Ovary (tissue), 9 donors: ENCODE data around the gene SLMAP. TPM values are rescaled to one million over a fixed set of nuclear protein-coding genes. Genes with fewer than 3 reads are reported as not detected.

ENCODE experiments used
- DNase-seq, 5 donors: peaks; one replicate each; pipeline ENCODE4 v3.0.0-alpha.2; 2019 to 2020
- H3K27ac ChIP-seq, 2 donors: fragments of 200-600 bp; one replicate each; pipeline versions ENCODE4 v1.5.1 to v1.8.0; 2019 to 2022
- H3K27me3 ChIP-seq: fragments of 200-600 bp; one replicate; pipeline ENCODE4 v1.8.0; 2022
- H3K36me3 ChIP-seq: fragments of 200-600 bp; sonication (generic); one replicate; pipeline ENCODE4 v1.5.1; 2019
- H3K4me1 ChIP-seq: one replicate; pipeline ENCODE4 v1.8.1; 2013; ENCODE audit warnings: mild to moderate bottlenecking, moderate library complexity; ENCODE audit not compliant: insufficient read depth
- H3K4me3 ChIP-seq: fragments of 200-600 bp; sonication (generic); one replicate; pipeline ENCODE4 v1.5.1; 2017
- H3K9me3 ChIP-seq, 2 donors: fragments of 200-600 bp in 1 of 2; sonication (generic) in 1 of 2; one replicate each; pipeline versions ENCODE4 v1.5.1 to v1.8.1; 2013 to 2019; ENCODE audit warnings: mild to moderate bottlenecking in 1 of 2, moderate library complexity in 1 of 2
- CTCF ChIP-seq, 3 donors: fragments of 450-650 bp in 2 of 3; fragments of 200-600 bp in 1 of 3; IDR thresholded peaks; one replicate each; pipeline versions ENCODE4 v1.5.1 to v1.8.0; 2016 to 2022; ENCODE audit warnings: antibody characterized with exemption in 3 of 3, mild to moderate bottlenecking in 1 of 3
- EP300 ChIP-seq: sonication (generic); formaldehyde crosslinking; IDR thresholded peaks from one replicate; pipeline ENCODE4 v1.6.1; 2017; ENCODE audit warnings: antibody characterized with exemption
- POLR2A ChIP-seq: fragments of 450-650 bp; IDR thresholded peaks from one replicate; pipeline ENCODE4 v1.6.1; 2017; ENCODE audit warnings: antibody characterized with exemption, mild to moderate bottlenecking, moderate library complexity
- WGBS, 3 donors: extraction: QIAGEN DNeasy Blood & Tissue Kit in 1 of 3; methylation state at CpG; one replicate each; pipeline versions ENCODE4 v1.1.5 to v1.1.7; 2013 to 2017; 5-methylcytosine and 5-hydroxymethylcytosine counted together
- intact Hi-C, 4 donors: fragments of 100-400 bp; cut with DNase I; formaldehyde crosslinking; loops; one replicate each; pipeline versions ENCODE4 v1.11.0 to v1.15.1; 2022 to 2023
- polyA plus RNA-seq, 2 donors: library from polyadenylated mRNA; stranded (reverse); fragments of 200-250 nt in 1 of 2; fragments of 350-450 nt in 1 of 2; fragmentation: Illumina TruSeq in 1 of 2; extraction: RNeasy Lipid Tissue Mini Kit (QIAGEN cat#74804) in 1 of 2; gene quantifications; one replicate each; pipeline ENCODE4 v1.2.3, GENCODE V29; 2013 to 2014
- total RNA-seq, 7 donors: library from RNA; depleted of rRNA in 2 of 7; stranded (reverse); fragments of >200 nt in 2 of 7; fragmentation: NEBNext Ultra II Directional in 3 of 7; extraction: Animal tissue kit (Norgen Biotek cat#: 25700) in 3 of 7; gene quantifications; one replicate each; pipeline versions ENCODE4 v1.1.0 to v1.2.4, GENCODE V29; 2016 to 2023
- donor health status: DM: no; HTN: no; CAD: no; lungs with moderate emphysema.
- donor health status: DM: no; HTN: no; CAD: no.
- donor health status: Bipolar disorder and iron deficiency.
- donor health status: DM: yes; HTN: yes; CAD: no.
- donor health status: DM: no; HTN: no; CAD: no.
- donor health status: DM: yes; HTN: yes; CAD: no.

Gene SLMAP
- total and polyA plus RNA-seq, 9 donors = 26.3 to 113 (median 73.8) TPM

- intact Hi-C loops = no loop called here
- TF ChIP-seq EP300 (no peak), POLR2A (no peak), CTCF (IDR thresholded peaks at IDR 0.05) (no peak)
- H3K27ac ChIP-seq = no peak overlapping the region
- no peaks in the 10 kb centered on the region for H3K9me3 ChIP-seq
- DNase-seq = no peak
- no peak overlapping the region for H3K4me3 ChIP-seq
- 83 to 86% (median 84%) methylated on average over 2 of the region's 2 CpGs for WGBS, 3 donors
- H3K27me3 ChIP-seq = no peaks in the 10 kb centered on the region
- peaks cover 13% of the 10 kb centered on the region for H3K4me1 ChIP-seq
- no peaks in the 10 kb centered on the region for H3K36me3 ChIP-seq
These were observed 22.3 kb upstream of the SLMAP start for GRCh38 chr3:57733790-57734189.

GRCh38 chr3:57735405-57735804, 20.7 kb upstream of the SLMAP start:
- intact Hi-C loops = no loop called here
- Histone ChIP-seq H3K4me3 (no peak overlapping the region), H3K27ac (no peak overlapping the region), H3K4me1 (peaks cover 11% of the 10 kb centered on the region), H3K36me3 (no peaks in the 10 kb centered on the region), H3K27me3 (no peaks in the 10 kb centered on the region), H3K9me3 (no peaks in the 10 kb centered on the region)
- WGBS, 3 donors = 77 to 88% (median 83%) methylated on average over 2 of the region's 2 CpGs
- TF ChIP-seq POLR2A = no peak
- TF ChIP-seq EP300 = no peak
- no peak for TF ChIP-seq CTCF (IDR thresholded peaks at IDR 0.05)
- DNase-seq = no peak

GRCh38 chr3:57737840-57738239, 18.3 kb upstream of the SLMAP start:
- no peak overlapping the region for H3K4me3 ChIP-seq
- peak overlapping the region in 1 of 2 donors; percentile 71 for H3K27ac ChIP-seq
- 52 to 60% (median 52%) methylated on average over 7 of the region's 7 CpGs for WGBS, 3 donors
- no peaks in the 10 kb centered on the region for H3K36me3 ChIP-seq
- H3K9me3 ChIP-seq = no peaks in the 10 kb centered on the region
- no peak for DNase-seq
- TF ChIP-seq EP300 (no peak), POLR2A (no peak), CTCF (IDR thresholded peaks at IDR 0.05) (no peak)
- intact Hi-C loops = no loop called here
- peaks cover 11% of the 10 kb centered on the region for H3K4me1 ChIP-seq
- no peaks in the 10 kb centered on the region for H3K27me3 ChIP-seq

GRCh38 chr3:57738391-57738790, 17.7 kb upstream of the SLMAP start:
- no peak for DNase-seq
- 7 to 16% (median 10%) methylated on average over 5 of the region's 5 CpGs for WGBS, 3 donors
- Histone ChIP-seq H3K27ac (peak overlapping the region in 1 of 2 donors; percentile 71), H3K4me1 (peaks cover 11% of the 10 kb centered on the region), H3K9me3 (no peaks in the 10 kb centered on the region), H3K36me3 (no peaks in the 10 kb centered on the region), H3K27me3 (no peaks in the 10 kb centered on the region), H3K4me3 (no peak overlapping the region)
- intact Hi-C loops = no loop called here
- TF ChIP-seq CTCF (IDR thresholded peaks at IDR 0.05) (no peak), POLR2A (no peak), EP300 (no peak)

- 90 to 96% (median 96%) methylated on average over 5 of the region's 5 CpGs for WGBS, 3 donors
- Histone ChIP-seq H3K9me3 (no peaks in the 10 kb centered on the region), H3K4me1 (peaks cover 11% of the 10 kb centered on the region), H3K36me3 (no peaks in the 10 kb centered on the region), H3K27ac (no peak overlapping the region), H3K27me3 (no peaks in the 10 kb centered on the region), H3K4me3 (no peak overlapping the region)
- no peak for TF ChIP-seq EP300
- no peak for DNase-seq
- intact Hi-C loops = no loop called here
These were observed 16.1 kb upstream of the SLMAP start for GRCh38 chr3:57740027-57740426.
